SH-SY5Y (cell line): ENCODE measurements around the gene SLAIN1.

Source experiments
- GATA2 ChIP-seq: IDR thresholded peaks from 2 replicates; pipeline ENCODE4 v1.6.1; 2011; ENCODE audit warnings: mild to moderate bottlenecking, low read depth, low read length
- GATA3 ChIP-seq: IDR thresholded peaks from 2 replicates; pipeline ENCODE4 v1.6.1; 2011; ENCODE audit warnings: low read depth, mild to moderate bottlenecking, low read length, moderate library complexity

The SLAIN1 gene

DNA sequence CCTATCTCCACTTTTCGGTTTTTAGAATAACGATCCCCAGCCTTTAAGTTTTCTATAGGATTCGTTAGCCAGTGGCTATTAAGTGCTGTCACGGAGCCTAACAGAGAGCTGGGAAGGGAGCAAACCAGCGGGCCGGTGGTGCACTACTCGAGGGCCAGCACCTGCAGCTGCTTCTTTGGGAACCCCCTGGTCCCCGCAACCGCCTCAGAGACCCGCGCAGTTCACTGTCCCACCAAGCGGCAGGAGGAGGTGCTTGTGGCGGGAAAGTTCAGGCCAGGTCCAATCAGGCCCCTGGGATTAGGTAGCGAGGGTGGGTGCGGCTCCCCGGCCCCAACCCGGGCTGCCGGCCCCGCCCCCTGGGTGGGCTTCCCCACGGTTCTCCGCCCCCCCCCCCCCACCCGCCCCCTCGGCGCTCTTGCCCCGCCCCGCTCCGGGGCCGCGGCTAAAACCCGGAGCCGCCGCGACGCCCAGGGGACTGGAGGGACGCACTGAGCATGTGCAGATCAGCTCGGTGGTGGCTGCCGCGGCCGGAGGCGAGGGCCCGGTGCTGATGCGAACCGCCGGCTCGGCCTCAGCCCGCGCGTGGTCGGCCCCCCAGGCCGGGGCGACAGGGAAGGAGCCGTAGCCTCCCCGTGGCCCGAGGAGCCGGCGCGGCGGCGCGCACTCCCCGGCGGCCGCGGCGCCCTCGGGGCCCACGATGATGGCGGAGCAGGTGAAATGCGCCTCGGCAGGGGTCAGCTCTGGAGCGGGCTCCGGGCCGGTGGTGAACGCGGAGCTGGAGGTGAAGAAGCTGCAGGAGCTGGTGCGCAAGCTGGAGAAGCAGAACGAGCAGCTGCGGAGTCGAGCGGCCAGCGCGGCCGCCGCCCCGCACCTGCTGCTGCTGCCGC lies at the start of gene SLAIN1:
TSS of gene SLAIN1 (plus strand) at position 471 of the 887 bp plus-strand sequence. CDS start at position 698, 227 bp downstream.
- TF ChIP-seq GATA3 (no peak), GATA2 (no peak)

DNA sequence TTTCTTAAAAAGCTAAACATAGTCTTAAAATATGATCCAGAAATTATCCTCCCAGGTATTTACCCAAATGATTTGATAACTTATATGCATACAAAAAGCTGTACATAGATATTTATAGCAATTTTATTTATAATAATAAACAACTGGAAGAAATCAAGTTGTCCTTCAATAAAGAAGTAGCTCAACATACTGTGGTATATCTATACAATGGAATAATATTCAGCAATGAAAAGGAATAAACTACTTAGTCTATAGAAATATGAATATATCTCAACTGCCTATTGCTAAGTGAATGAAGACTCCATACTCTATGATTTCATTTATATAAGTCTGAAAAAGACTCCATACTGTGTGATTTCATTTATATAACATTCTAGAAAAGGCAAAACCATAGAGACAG lies 47.1 kb upstream of the SLAIN1 start:
- TF ChIP-seq GATA2 (no peak), GATA3 (no peak)

- TF ChIP-seq GATA3, result no peak
- TF ChIP-seq GATA2, result no peak
Measured at GRCh38 chr13:77653301-77653700, 44.2 kb upstream of the SLAIN1 start.

GRCh38 chr13:77660841-77661250 lies 36.6 kb upstream of the SLAIN1 start:
- no peak for TF ChIP-seq GATA3
- TF ChIP-seq GATA2, result no peak

DNA sequence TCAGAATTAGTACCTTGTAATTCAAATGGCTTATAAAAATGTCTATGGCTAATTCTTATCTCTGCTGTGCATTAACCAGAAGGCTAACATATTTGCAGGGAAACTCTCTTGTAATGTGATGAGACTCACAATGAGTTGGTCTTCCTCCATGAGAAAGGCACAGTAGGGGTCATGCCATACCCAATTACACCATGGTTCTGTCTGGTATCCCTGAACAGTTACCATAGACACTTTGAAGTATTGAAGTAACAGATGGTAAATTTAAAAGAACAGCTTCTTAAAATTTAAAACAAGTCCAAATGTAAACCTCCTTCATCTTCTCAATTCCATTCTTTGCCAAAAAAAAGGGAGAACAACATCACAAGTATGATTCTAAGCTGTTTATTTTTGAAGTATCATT lies 22.6 kb upstream of the SLAIN1 start:
- TF ChIP-seq GATA3, result no peak
- no peak for TF ChIP-seq GATA2

- no peak for TF ChIP-seq GATA3
- no peak for TF ChIP-seq GATA2
Measured at GRCh38 chr13:77678691-77679235, 18.7 kb upstream of the SLAIN1 start.

GRCh38 chr13:77687799-77688198 lies 9.7 kb upstream of the SLAIN1 start:
- TF ChIP-seq GATA3 (no peak), GATA2 (no peak)

- no peak for TF ChIP-seq GATA2
- TF ChIP-seq GATA3, result no peak
Measured at GRCh38 chr13:77691871-77692270, 5.6 kb upstream of the SLAIN1 start.

GRCh38 chr13:77692746-77693448 lies 4.6 kb upstream of the SLAIN1 start:
- no peak for TF ChIP-seq GATA3
- no peak for TF ChIP-seq GATA2

DNA sequence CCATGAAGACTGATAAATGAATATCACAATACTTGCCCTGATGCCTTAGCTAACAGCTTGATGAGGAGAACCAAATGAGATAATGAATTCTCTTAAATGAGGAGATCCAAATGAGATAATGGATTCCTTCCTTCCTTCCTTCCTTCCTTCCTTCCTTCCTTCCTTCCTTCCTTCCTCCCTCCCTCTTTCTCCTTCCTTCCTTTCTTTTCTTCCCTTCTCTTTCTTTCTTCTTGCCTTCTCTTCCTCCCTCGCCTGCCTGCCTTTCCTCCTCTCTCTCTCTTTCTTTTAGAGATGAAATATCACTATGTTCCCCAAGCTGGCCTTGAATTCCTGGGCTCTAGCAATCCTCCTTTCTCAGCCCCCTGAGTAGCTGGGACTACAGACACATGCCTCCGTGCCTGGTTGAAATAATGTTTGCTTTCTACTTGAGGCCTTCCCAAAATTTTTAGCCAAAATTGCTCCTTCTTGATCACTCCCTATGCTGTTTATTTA lies 4.0 kb upstream of the SLAIN1 start:
- TF ChIP-seq GATA3 (no peak), GATA2 (no peak)

DNA sequence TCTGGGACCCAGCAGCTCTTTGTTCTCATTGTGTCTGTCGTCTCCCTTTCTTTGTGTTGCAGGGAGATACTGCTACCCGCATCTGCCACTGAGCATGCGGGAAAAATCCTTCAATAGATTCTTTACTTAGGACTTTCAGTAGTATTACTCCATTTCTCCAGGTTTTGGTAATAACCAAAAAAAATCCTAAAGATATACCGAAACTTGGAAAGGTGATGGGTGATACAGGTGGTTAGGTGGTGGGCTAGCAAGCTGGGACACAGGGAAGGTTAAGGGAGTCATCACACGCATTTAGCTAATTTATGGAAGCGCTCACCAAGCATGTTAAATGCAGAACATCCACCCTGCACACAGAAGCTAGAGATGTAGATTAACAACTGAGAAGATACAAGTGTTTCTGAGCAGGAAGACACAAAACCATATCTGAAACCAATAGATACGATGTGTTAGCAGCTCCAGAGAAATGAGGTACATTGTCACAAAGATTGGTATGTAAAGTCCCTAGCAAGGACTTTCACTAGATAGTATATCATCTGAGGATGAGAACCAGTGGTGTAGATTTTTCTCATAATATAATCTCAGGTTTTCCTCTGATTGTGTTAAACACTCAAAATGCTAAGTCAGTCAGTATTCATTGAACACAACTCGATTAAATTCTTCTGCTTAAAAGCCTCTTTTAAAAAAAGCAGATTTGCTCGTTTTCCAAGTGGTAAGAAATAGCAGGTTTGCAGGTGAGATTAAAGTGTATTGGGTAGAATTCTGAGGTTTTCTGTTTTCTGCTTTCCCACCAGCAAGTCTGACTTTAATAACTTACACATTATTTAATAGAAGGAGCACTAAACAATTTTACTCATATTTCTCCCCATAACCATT lies 1.2 kb upstream of the SLAIN1 start:
- TF ChIP-seq GATA3 (no peak), GATA2 (no peak)

- TF ChIP-seq GATA3, result no peak
- TF ChIP-seq GATA2, result no peak
Measured at GRCh38 chr13:77696879-77697216, 639 bp upstream of the SLAIN1 start.

DNA sequence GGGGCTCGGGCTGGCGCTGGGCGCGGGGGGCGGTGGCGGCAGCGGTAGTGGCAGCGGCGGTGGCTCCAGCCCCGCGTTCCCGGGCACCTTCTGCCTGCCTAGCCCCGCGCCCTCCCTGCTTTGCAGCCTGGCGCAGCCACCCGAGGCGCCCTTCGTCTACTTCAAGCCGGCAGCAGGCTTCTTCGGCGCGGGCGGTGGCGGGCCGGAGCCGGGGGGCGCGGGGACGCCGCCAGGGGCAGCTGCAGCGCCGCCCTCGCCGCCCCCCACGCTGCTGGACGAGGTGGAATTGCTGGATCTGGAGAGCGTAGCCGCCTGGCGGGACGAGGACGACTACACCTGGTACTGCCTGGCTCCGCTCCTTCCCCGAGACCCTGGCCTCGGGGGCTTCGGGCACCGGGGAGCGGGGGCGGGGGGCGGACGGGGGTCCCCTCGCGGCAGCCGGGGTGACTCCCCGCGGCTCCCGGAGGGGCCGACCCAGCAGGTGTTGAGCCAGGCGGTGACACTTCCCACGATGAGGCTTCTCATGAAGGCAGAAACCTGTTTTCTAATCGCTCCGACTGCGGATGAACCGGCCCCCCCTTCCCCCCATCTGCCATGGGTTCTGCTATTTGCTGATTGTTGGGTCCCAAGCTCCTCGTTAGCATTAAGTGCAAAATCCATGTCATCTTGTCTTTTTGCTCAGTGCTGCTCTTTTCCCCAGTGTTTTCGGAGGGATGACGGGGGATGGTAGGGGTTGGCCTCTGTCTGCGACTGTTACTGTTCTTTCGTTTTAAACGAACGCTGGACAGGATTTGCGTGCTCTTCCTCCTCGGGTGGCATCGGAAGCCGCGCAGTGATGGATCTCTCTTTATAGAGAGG lies 943 bp downstream of the SLAIN1 start:
- TF ChIP-seq GATA3 (no peak), GATA2 (no peak)
